Hepatocyte (in vitro differentiated cells): ENCODE results near the gene CLIC4. TPM values are rescaled to one million over a fixed set of nuclear protein-coding genes. Genes with fewer than 3 reads are reported as not detected.
A peak's percentile ranks its signal among the peaks of the same experiment; 100 is the strongest.
"Not testable (repeated sequence)": the region's sequence is repeated elsewhere in the genome, so short reads cannot be mapped to it uniquely, and the experiment has no call there.

Experiments used
- DNase-seq: peaks from one replicate; pipeline ENCODE4 v3.0.0-alpha.2; 2016; ENCODE audit warnings: low spot score
- H2AFZ ChIP-seq: fragments of 200-600 bp; sonication (generic); 2 replicates; pipeline ENCODE4 v1.6.0; 2016; ENCODE audit warnings: antibody characterized with exemption, mild to moderate bottlenecking
- H3K27ac ChIP-seq: fragments of 200-600 bp; sonication (generic); 2 replicates; pipeline ENCODE4 v1.5.1; 2016; ENCODE audit warnings: mild to moderate bottlenecking
- H3K27me3 ChIP-seq: fragments of 200-600 bp; sonication (generic); 2 replicates; pipeline ENCODE4 v1.6.1; 2016
- H3K36me3 ChIP-seq: fragments of 200-600 bp; sonication (generic); replicated peaks from 2 replicates; pipeline ENCODE4 v1.5.1; 2016; ENCODE audit warnings: low read depth; ENCODE audit not compliant: insufficient read depth
- H3K4me1 ChIP-seq: fragments of 200-600 bp; sonication (generic); 2 replicates; pipeline ENCODE4 v1.5.1; 2016; ENCODE audit warnings: mild to moderate bottlenecking, moderate library complexity; ENCODE audit not compliant: insufficient read depth
- H3K4me2 ChIP-seq: fragments of 200-600 bp; sonication (generic); 2 replicates; pipeline ENCODE4 v1.6.0; 2016
- H3K4me3 ChIP-seq: fragments of 200-600 bp; sonication (generic); 2 replicates; pipeline ENCODE4 v1.5.1; 2016; ENCODE audit warnings: mild to moderate bottlenecking
- H3K79me2 ChIP-seq: fragments of 200-600 bp; sonication (generic); 2 replicates; pipeline ENCODE4 v1.6.0; 2017; ENCODE audit warnings: mild to moderate bottlenecking
- H3K9me2 ChIP-seq: fragments of 200-600 bp; sonication (generic); replicated peaks from 2 replicates; pipeline ENCODE4 v1.6.0; 2017; ENCODE audit warnings: mild to moderate bottlenecking; ENCODE audit not compliant: insufficient read depth
- H3K9me3 ChIP-seq: fragments of 200-600 bp; sonication (generic); 2 replicates; pipeline ENCODE4 v1.5.1; 2016; ENCODE audit warnings: low read depth, mild to moderate bottlenecking
- H4K20me1 ChIP-seq: fragments of 200-600 bp; sonication (generic); 2 replicates; pipeline ENCODE4 v1.6.0; 2016; ENCODE audit warnings: mild to moderate bottlenecking; ENCODE audit not compliant: insufficient read depth, poor library complexity, severe bottlenecking
- CTCF ChIP-seq: fragments of 200-600 bp; sonication (generic); IDR thresholded peaks from 2 replicates; pipeline ENCODE4 v1.5.1; 2016; ENCODE audit warnings: antibody characterized with exemption, mild to moderate bottlenecking; ENCODE audit not compliant: poor library complexity
- EZH2 ChIP-seq: fragments of 200-600 bp; sonication (generic); IDR thresholded peaks from 2 replicates; pipeline ENCODE4 v1.6.1; 2016; ENCODE audit warnings: antibody characterized with exemption, mild to moderate bottlenecking, borderline replicate concordance
- EZH2phosphoT487 ChIP-seq: fragments of 200-600 bp; sonication (generic); IDR thresholded peaks from one replicate; pipeline ENCODE4 v1.6.1; 2018; ENCODE audit warnings: antibody characterized with exemption, mild to moderate bottlenecking, low read depth, moderate library complexity; ENCODE audit not compliant: unreplicated experiment, severe bottlenecking
- WGBS: methylation state at CpG from one replicate; pipeline ENCODE4 v1.1.6; 2016; ENCODE audit warnings: low lambda C conversion rate; ENCODE audit errors: missing lambda C conversion rate; 5-methylcytosine and 5-hydroxymethylcytosine counted together
- polyA plus RNA-seq: library from polyadenylated mRNA; unstranded; fragments of >200 nt; fragmentation: Nextera tagmentation; extraction: Ambion mirVana; gene quantifications from 2 replicates; pipeline ENCODE4 v1.2.1, GENCODE V29; 2016
- total RNA-seq: library from RNA; depleted of rRNA; stranded (reverse); fragments of >200 nt; gene quantifications from 2 replicates; pipeline ENCODE4 v1.2.3, GENCODE V29; 2014

CLIC4 gene
- total and polyA plus RNA-seq, 2 experiments from 2014 or later: 146 to 259 TPM

- Histone ChIP-seq H3K9me2 (no peaks in the 10 kb centered on the region), H3K27me3 (no peaks in the 10 kb centered on the region), H3K79me2 (peaks cover 97% of the 10 kb centered on the region), H3K36me3 (no peaks in the 10 kb centered on the region), H3K27ac (peak overlapping the region; percentile 10), H3K9me3 (no peaks in the 10 kb centered on the region), H4K20me1 (peaks cover 68% of the 10 kb centered on the region), H3K4me1 (no peaks in the 10 kb centered on the region), H3K4me2 (no peak overlapping the region), H2AFZ (no peak overlapping the region), H3K4me3 (no peak overlapping the region)
- no peak for DNase-seq
- 92% methylated on average over 5 of the region's 5 CpGs for WGBS
- TF ChIP-seq EZH2phosphoT487 (no peak), EZH2 (no peak), CTCF (peak; percentile 6)
Observed at GRCh38 chr1:24779689-24780464, 34.6 kb downstream of the CLIC4 start.

GRCh38 chr1:24780626-24781025, 35.4 kb downstream of the CLIC4 start:
- H3K9me2 ChIP-seq, H3K4me2 ChIP-seq, H3K4me1 ChIP-seq, DNase-seq, H3K4me3 ChIP-seq, H3K27me3 ChIP-seq, H2AFZ ChIP-seq, H3K36me3 ChIP-seq, H3K9me3 ChIP-seq, H3K27ac ChIP-seq: not testable (repeated sequence)
- WGBS: 93% methylated on average over 8 of the region's 8 CpGs
- Histone ChIP-seq H3K79me2 (peaks cover 97% of the 10 kb centered on the region), H4K20me1 (peaks cover 61% of the 10 kb centered on the region)

GRCh38 chr1:24782689-24783088, 37.4 kb downstream of the CLIC4 start:
- Histone ChIP-seq H3K79me2 (peaks cover 94% of the 10 kb centered on the region), H3K36me3 (no peaks in the 10 kb centered on the region), H3K4me1 (peaks cover 6% of the 10 kb centered on the region), H3K27me3 (no peaks in the 10 kb centered on the region), H3K4me2 (no peak overlapping the region), H2AFZ (no peak overlapping the region), H3K4me3 (no peak overlapping the region), H3K9me2 (no peaks in the 10 kb centered on the region), H3K9me3 (no peaks in the 10 kb centered on the region), H4K20me1 (peaks cover 43% of the 10 kb centered on the region), H3K27ac (no peak overlapping the region)
- no peak for DNase-seq
- WGBS: 98% methylated on average over 2 of the region's 2 CpGs
- TF ChIP-seq EZH2 (no peak), CTCF (no peak), EZH2phosphoT487 (no peak)

GRCh38 chr1:24783713-24784112, 38.5 kb downstream of the CLIC4 start:
- TF ChIP-seq EZH2 (no peak), EZH2phosphoT487 (no peak), CTCF (no peak)
- no peak overlapping the region for H3K4me2 ChIP-seq
- H3K36me3 ChIP-seq: no peaks in the 10 kb centered on the region
- H3K4me1 ChIP-seq: peaks cover 6% of the 10 kb centered on the region
- H4K20me1 ChIP-seq: peaks cover 36% of the 10 kb centered on the region
- no peak overlapping the region for H2AFZ ChIP-seq
- DNase-seq: no peak
- peaks cover 94% of the 10 kb centered on the region for H3K79me2 ChIP-seq
- no peak overlapping the region for H3K4me3 ChIP-seq
- H3K9me3 ChIP-seq: no peaks in the 10 kb centered on the region
- H3K9me2 ChIP-seq: no peaks in the 10 kb centered on the region
- no peaks in the 10 kb centered on the region for H3K27me3 ChIP-seq
- 97% methylated on average over 1 of the region's 1 CpG for WGBS
- H3K27ac ChIP-seq: no peak overlapping the region
